Measurements from ENCODE around the gene AHRR. TPM values are rescaled to one million over a fixed set of nuclear protein-coding genes. Genes with fewer than 3 reads are reported as not detected.
A peak's percentile ranks its signal among the peaks of the same experiment; 100 is the strongest.

AHRR gene
- total and polyA plus RNA-seq, 10 of the 15 experiments (the other 5 are each of a cell fraction or from before 2014, with no cell fraction given), result 0.90 to 35.2 (median 19.2) TPM

DNA sequence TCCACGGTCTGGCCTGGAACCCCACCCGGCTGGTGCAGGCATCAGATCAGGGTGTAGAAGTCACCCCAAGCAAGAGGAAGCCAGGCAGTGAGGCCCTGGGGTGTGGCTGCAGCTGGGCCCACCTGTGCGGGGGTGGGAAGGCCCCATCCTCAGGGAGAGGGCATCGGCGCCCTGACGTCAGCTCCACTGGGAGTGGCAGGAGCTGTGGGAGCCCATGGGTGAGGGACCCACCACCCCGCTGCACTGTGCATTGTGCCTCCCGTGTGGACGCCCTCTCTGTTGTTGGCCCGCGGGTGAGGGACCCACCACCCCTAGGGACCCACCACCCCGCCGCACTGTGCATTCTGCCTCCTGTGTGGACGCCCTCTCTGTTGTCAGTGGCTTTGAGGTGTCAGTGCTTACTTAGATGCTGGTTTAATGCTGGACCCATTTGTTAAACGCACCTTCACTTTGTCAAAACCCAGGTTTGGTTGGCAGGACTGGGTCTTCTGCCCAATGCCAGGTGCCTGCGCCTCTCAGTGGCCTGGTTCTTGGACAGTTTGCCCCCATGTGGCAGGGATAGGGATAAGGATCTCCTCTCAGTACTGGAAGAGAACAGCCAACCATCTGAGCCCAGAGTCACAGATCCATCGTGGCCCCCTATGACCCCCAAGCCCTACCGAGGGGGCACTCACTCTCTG, 114.6 kb downstream of the AHRR start:
- WGBS (ENCODE audit: insufficient coverage, insufficient replicate concordance, low lambda C conversion rate, missing lambda C conversion rate), result 83% methylated on average over 16 of the region's 18 CpGs
- intact Hi-C loops (cut with micrococcal nuclease; ENCODE audit: unreplicated experiment), result no loop called here
- ATAC-seq (peak; percentile 49), FAIRE-seq (no peak), DNase-seq (ENCODE audit: low read depth, low spot score) (no peak)
- Histone ChIP-seq H3K4me2 (ENCODE audit: control insufficient read depth, insufficient read depth) (no peak overlapping the region), H3K9me3 (replicated peaks; ENCODE audit: control insufficient read depth, insufficient read depth, low read length) (no peaks in the 10 kb centered on the region), H2AFZ (ENCODE audit: control insufficient read depth, low read depth, low read length) (no peak overlapping the region), H3K27me3 (replicated peaks in 1 of 2; ENCODE audit: control insufficient read depth in 2 of 2, insufficient read depth in 2 of 2, low read length in 1 of 2) (no peaks in the 10 kb centered on the region), H3K36me3 (ENCODE audit: control insufficient read depth in 2 of 2, insufficient read depth in 2 of 2, low read length in 1 of 2) (peaks cover 3 to 16% of the 10 kb centered on the region in 2 experiments; a peak in 3 of 4 replicates), H3K27ac (ENCODE audit: control insufficient read depth, insufficient read depth) (no peak overlapping the region), H3K9ac (ENCODE audit: control insufficient read depth, insufficient read depth, low read length) (no peak overlapping the region), H3K4me3 (no peak overlapping the region), H3K4me1 (ENCODE audit: control insufficient read depth, insufficient read depth, low read length) (peaks cover 14% of the 10 kb centered on the region), H4K20me1 (ENCODE audit: control insufficient read depth, insufficient read depth) (no peaks in the 10 kb centered on the region), H3K79me2 (ENCODE audit: control insufficient read depth, insufficient read depth, low read length) (no peaks in the 10 kb centered on the region)
- in situ Hi-C loops (cut with MboI), result loop anchor here (5.0 kb wide), 1 partner anchor 119 kb away; no protein-coding TSS in a partner anchor
- ChIA-PET SMC1A (ENCODE audit: uncharacterized antibody, unreplicated experiment) (interaction anchor here (1.0 kb wide), 1 partner anchor 11 kb away, joined by 3 read pairs; no protein-coding TSS in a partner anchor), POLR2A (interaction anchor here (0.6 kb wide), 1 partner anchor 115 kb away, joined by 3 read pairs; no protein-coding TSS in a partner anchor), CTCF (interaction anchor here (0.8 to 2.1 kb wide), 2 partner anchors 115 to 118 kb away, joined by 3 to 13 read pairs; partner anchors contain the start of gene AHRR), RAD21 (ENCODE audit: unreplicated experiment) (interaction anchor here (2.0 to 2.2 kb wide), 2 partner anchors 119 kb away, joined by 9 to 12 read pairs; no protein-coding TSS in a partner anchor)
- BruUV-seq (replicated peaks), result no TSS peak
- TF ChIP-seq YBX1 (IDR thresholded peaks at IDR 0.05) (no peak), POLR2A (IDR thresholded peaks at IDR 0.05; ENCODE audit: low read depth, low read length) (peak; percentile 53), LARP7 (IDR thresholded peaks at IDR 0.05) (no peak), HCFC1 (IDR thresholded peaks at IDR 0.05; ENCODE audit: low read length) (no peak), CHD1 (IDR thresholded peaks at IDR 0.05; ENCODE audit: low read depth, low read length) (no peak), RAD21 (IDR thresholded peaks at IDR 0.05; ENCODE audit: insufficient read depth, low read depth, low read length) (peak; percentile 39), SMC3 (IDR thresholded peaks at IDR 0.05; ENCODE audit: borderline replicate concordance, low read length) (peak; percentile 18; the same call in 1 of the 2 replicates)
- TF ChIP-seq, protein P1, sequence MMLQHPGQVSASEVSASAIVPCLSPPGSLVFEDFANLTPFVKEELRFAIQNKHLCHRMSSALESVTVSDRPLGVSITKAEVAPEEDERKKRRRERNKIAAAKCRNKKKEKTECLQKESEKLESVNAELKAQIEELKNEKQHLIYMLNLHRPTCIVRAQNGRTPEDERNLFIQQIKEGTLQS (IDR thresholded peaks at IDR 0.05; ENCODE audit: borderline replicate concordance, extremely low read depth, low read depth, low read length), result no peak
- TF ChIP-seq, protein P2, sequence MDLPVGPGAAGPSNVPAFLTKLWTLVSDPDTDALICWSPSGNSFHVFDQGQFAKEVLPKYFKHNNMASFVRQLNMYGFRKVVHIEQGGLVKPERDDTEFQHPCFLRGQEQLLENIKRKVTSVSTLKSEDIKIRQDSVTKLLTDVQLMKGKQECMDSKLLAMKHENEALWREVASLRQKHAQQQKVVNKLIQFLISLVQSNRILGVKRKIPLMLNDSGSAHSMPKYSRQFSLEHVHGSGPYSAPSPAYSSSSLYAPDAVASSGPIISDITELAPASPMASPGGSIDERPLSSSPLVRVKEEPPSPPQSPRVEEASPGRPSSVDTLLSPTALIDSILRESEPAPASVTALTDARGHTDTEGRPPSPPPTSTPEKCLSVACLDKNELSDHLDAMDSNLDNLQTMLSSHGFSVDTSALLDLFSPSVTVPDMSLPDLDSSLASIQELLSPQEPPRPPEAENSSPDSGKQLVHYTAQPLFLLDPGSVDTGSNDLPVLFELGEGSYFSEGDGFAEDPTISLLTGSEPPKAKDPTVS (IDR thresholded peaks at IDR 0.05; ENCODE audit: low read depth, low read length), result no peak
- TF ChIP-seq, protein P3, sequence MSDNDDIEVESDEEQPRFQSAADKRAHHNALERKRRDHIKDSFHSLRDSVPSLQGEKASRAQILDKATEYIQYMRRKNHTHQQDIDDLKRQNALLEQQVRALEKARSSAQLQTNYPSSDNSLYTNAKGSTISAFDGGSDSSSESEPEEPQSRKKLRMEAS (IDR thresholded peaks at IDR 0.05; ENCODE audit: low read depth, low read length), result no peak
- TF ChIP-seq, protein P4, sequence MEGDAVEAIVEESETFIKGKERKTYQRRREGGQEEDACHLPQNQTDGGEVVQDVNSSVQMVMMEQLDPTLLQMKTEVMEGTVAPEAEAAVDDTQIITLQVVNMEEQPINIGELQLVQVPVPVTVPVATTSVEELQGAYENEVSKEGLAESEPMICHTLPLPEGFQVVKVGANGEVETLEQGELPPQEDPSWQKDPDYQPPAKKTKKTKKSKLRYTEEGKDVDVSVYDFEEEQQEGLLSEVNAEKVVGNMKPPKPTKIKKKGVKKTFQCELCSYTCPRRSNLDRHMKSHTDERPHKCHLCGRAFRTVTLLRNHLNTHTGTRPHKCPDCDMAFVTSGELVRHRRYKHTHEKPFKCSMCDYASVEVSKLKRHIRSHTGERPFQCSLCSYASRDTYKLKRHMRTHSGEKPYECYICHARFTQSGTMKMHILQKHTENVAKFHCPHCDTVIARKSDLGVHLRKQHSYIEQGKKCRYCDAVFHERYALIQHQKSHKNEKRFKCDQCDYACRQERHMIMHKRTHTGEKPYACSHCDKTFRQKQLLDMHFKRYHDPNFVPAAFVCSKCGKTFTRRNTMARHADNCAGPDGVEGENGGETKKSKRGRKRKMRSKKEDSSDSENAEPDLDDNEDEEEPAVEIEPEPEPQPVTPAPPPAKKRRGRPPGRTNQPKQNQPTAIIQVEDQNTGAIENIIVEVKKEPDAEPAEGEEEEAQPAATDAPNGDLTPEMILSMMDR (IDR thresholded peaks at IDR 0.05 in 2 of 3, conservative IDR thresholded peaks at IDR 0.05 in 1 of 3; ENCODE audit: control insufficient read depth in 2 of 3, extremely low read depth in 1 of 3, insufficient read depth in 1 of 3, low read depth in 3 of 3, low read length in 3 of 3), result peak in 2 of 3 experiments; percentile 20 to 21; a peak in 2 of 6 replicates

Measured in GM12878 (cell line).